ENCODE results near the gene CPZ.

CPZ gene

GRCh38 chr4:8595237-8596087 is 2.9 kb downstream of the CPZ start:
- DNase-seq (ENCODE audit: low spot score) = no peak

GRCh38 chr4:8596891-8597290 is 4.3 kb downstream of the CPZ start:
- DNase-seq (ENCODE audit: low spot score) = no peak

- no peak for DNase-seq (ENCODE audit: low spot score)
Measured at GRCh38 chr4:8597319-8597718, 4.8 kb downstream of the CPZ start.

- DNase-seq (ENCODE audit: low spot score) = no peak
Measured at GRCh38 chr4:8597791-8598190, 5.2 kb downstream of the CPZ start.

- no peak for DNase-seq (ENCODE audit: low spot score)
Measured at GRCh38 chr4:8598391-8599090, 6.0 kb downstream of the CPZ start.

GRCh38 chr4:8599091-8599460 is 6.5 kb downstream of the CPZ start:
- DNase-seq (ENCODE audit: low spot score) = no peak

GRCh38 chr4:8599657-8600056 is 7.1 kb downstream of the CPZ start:
- DNase-seq (ENCODE audit: low spot score) = peak; percentile 86

GRCh38 chr4:8600266-8600665 is 7.7 kb downstream of the CPZ start:
- no peak for DNase-seq (ENCODE audit: low spot score)

GRCh38 chr4:8600686-8601085 is 8.1 kb downstream of the CPZ start:
- no peak for DNase-seq (ENCODE audit: low spot score)

GRCh38 chr4:8601086-8601485 is 8.5 kb downstream of the CPZ start:
- no peak for DNase-seq (ENCODE audit: low spot score)

GRCh38 chr4:8601556-8601955 is 9.0 kb downstream of the CPZ start:
- DNase-seq (ENCODE audit: low spot score) = no peak

- no peak for DNase-seq (ENCODE audit: low spot score)
Measured at GRCh38 chr4:8602686-8603430, 10.3 kb downstream of the CPZ start.

- DNase-seq (ENCODE audit: low spot score) = no peak
Measured at GRCh38 chr4:8603931-8604330, 11.4 kb downstream of the CPZ start.

GRCh38 chr4:8605289-8605688 is 12.7 kb downstream of the CPZ start:
- DNase-seq (ENCODE audit: low spot score) = no peak

- no peak for DNase-seq (ENCODE audit: low spot score)
Measured at GRCh38 chr4:8606476-8606875, 13.9 kb downstream of the CPZ start.

GRCh38 chr4:8606966-8607365 is 14.4 kb downstream of the CPZ start:
- no peak for DNase-seq (ENCODE audit: low spot score)

GRCh38 chr4:8607603-8608481 is 15.3 kb downstream of the CPZ start:
- no peak for DNase-seq (ENCODE audit: low spot score)

GRCh38 chr4:8608714-8609391 is 16.3 kb downstream of the CPZ start:
- DNase-seq (ENCODE audit: low spot score) = peak; percentile 67

GRCh38 chr4:8609406-8609805 is 16.8 kb downstream of the CPZ start:
- no peak for DNase-seq (ENCODE audit: low spot score)

GRCh38 chr4:8609824-8610350 is 17.3 kb downstream of the CPZ start:
- DNase-seq (ENCODE audit: low spot score) = no peak

All from RKO (cell line).